Measurements from ENCODE around the gene PEA15. TPM values are rescaled to one million over a fixed set of nuclear protein-coding genes. Genes with fewer than 3 reads are reported as not detected.

PEA15 gene
- total and polyA plus RNA-seq, 7 donors: 51.2 to 232 (median 95.9) TPM

GRCh38 chr1:160158534-160158933 lies 46.6 kb upstream of the PEA15 start:
- Histone ChIP-seq H3K36me3 (ENCODE audit: insufficient read depth in 1 of 2, low read depth in 1 of 2) (no peaks in the 10 kb centered on the region), H3K27ac (no peak overlapping the region), H3K9me3 (no peaks in the 10 kb centered on the region), H3K4me1 (no peaks in the 10 kb centered on the region), H3K4me3 (no peak overlapping the region), H3K27me3 (ENCODE audit: insufficient read depth in 3 of 3, low read length in 2 of 3) (no peaks in the 10 kb centered on the region)
- DNase-seq (no peak), ATAC-seq (no peak)
- WGBS, 3 donors: 88 to 91% (median 89%) methylated on average over 4 of the region's 4 CpGs
- intact Hi-C loops (cut with DNase I): loop anchor here in 1 of 2 donors (5.0 kb wide), 1 partner anchor 56 kb away; no protein-coding TSS in a partner anchor
- TF ChIP-seq CTCF (IDR thresholded peaks at IDR 0.05): no peak

GRCh38 chr1:160159846-160160245 lies 45.3 kb upstream of the PEA15 start:
- Histone ChIP-seq H3K4me1 (no peaks in the 10 kb centered on the region), H3K36me3 (ENCODE audit: insufficient read depth in 1 of 2, low read depth in 1 of 2) (no peaks in the 10 kb centered on the region), H3K9me3 (no peaks in the 10 kb centered on the region), H3K27me3 (ENCODE audit: insufficient read depth in 3 of 3, low read length in 2 of 3) (no peaks in the 10 kb centered on the region), H3K27ac (no peak overlapping the region), H3K4me3 (no peak overlapping the region)
- no peak for ATAC-seq
- intact Hi-C loops (cut with DNase I): loop anchor here in 1 of 2 donors (5.0 kb wide), 1 partner anchor 58 kb away; no protein-coding TSS in a partner anchor
- no peak for TF ChIP-seq CTCF (IDR thresholded peaks at IDR 0.05)
- no peak for DNase-seq

GRCh38 chr1:160161965-160162705 lies 43.0 kb upstream of the PEA15 start:
- intact Hi-C loops (cut with DNase I): no loop called here
- H3K27ac ChIP-seq: no peak overlapping the region
- peak; percentile 53 for TF ChIP-seq CTCF (IDR thresholded peaks at IDR 0.05)
- H3K27me3 ChIP-seq (ENCODE audit: insufficient read depth in 3 of 3, low read length in 2 of 3): no peaks in the 10 kb centered on the region
- H3K36me3 ChIP-seq (ENCODE audit: insufficient read depth in 1 of 2, low read depth in 1 of 2): no peaks in the 10 kb centered on the region
- no peaks in the 10 kb centered on the region for H3K4me1 ChIP-seq
- no peak for DNase-seq
- WGBS, 3 donors: 47 to 65% (median 47%) methylated on average over 6 of the region's 6 CpGs
- no peak overlapping the region for H3K4me3 ChIP-seq
- peak; percentile 74 to 81 (median 79) for ATAC-seq
- no peaks in the 10 kb centered on the region for H3K9me3 ChIP-seq

GRCh38 chr1:160162931-160163330 lies 42.3 kb upstream of the PEA15 start:
- Histone ChIP-seq H3K4me1 (no peaks in the 10 kb centered on the region), H3K36me3 (ENCODE audit: insufficient read depth in 1 of 2, low read depth in 1 of 2) (no peaks in the 10 kb centered on the region), H3K27ac (no peak overlapping the region), H3K4me3 (no peak overlapping the region), H3K27me3 (ENCODE audit: insufficient read depth in 3 of 3, low read length in 2 of 3) (no peaks in the 10 kb centered on the region), H3K9me3 (no peaks in the 10 kb centered on the region)
- no peak for DNase-seq
- ATAC-seq: no peak
- no peak for TF ChIP-seq CTCF (IDR thresholded peaks at IDR 0.05)
- 80 to 93% (median 81%) methylated on average over 2 of the region's 2 CpGs for WGBS, 3 donors
- intact Hi-C loops (cut with DNase I): no loop called here

- no peak overlapping the region for H3K27ac ChIP-seq
- ATAC-seq: peak in 3 of 4 donors; percentile 50 to 78 (median 75)
Measured at GRCh38 chr1:160163615-160164014, 41.6 kb upstream of the PEA15 start.

More at GRCh38 chr1:160163615-160164014, 41.6 kb upstream of the PEA15 start:
- intact Hi-C loops (cut with DNase I): no loop called here
- no peaks in the 10 kb centered on the region for H3K27me3 ChIP-seq (ENCODE audit: insufficient read depth in 3 of 3, low read length in 2 of 3)
- no peak for TF ChIP-seq CTCF (IDR thresholded peaks at IDR 0.05)
- WGBS, 3 donors: 92 to 95% (median 95%) methylated on average over 1 of the region's 1 CpG
- no peaks in the 10 kb centered on the region for H3K4me1 ChIP-seq
- no peaks in the 10 kb centered on the region for H3K9me3 ChIP-seq
- no peak overlapping the region for H3K4me3 ChIP-seq
- H3K36me3 ChIP-seq (ENCODE audit: insufficient read depth in 1 of 2, low read depth in 1 of 2): no peaks in the 10 kb centered on the region
- DNase-seq: no peak
